GM19438 (cell line): ENCODE results near the gene SCAF4.
"Not testable (repeated sequence)": the region's sequence is repeated elsewhere in the genome, so short reads cannot be mapped to it uniquely, and the experiment has no call there.

Experiments
- ATAC-seq: cut with Tn5 transposase; IDR thresholded peaks from one replicate; pipeline ENCODE4 v1.9.1; 2021; ENCODE audit warnings: low read depth; ENCODE audit not compliant: unreplicated experiment

Gene SCAF4

GRCh38 chr21:31654821-31655580, 76.9 kb downstream of the SCAF4 start:
- not testable (repeated sequence) for ATAC-seq

GRCh38 chr21:31654340-31654739, 77.6 kb downstream of the SCAF4 start:
- ATAC-seq: no peak

GRCh38 chr21:31651491-31651890, 80.4 kb downstream of the SCAF4 start:
- not testable (repeated sequence) for ATAC-seq

GRCh38 chr21:31650930-31651329, 81.0 kb downstream of the SCAF4 start:
- no peak for ATAC-seq

- no peak for ATAC-seq
Measured at GRCh38 chr21:31647650-31648049, 84.3 kb downstream of the SCAF4 start.

GRCh38 chr21:31644643-31645042, 87.3 kb downstream of the SCAF4 start:
- no peak for ATAC-seq

- ATAC-seq: no peak
Measured at GRCh38 chr21:31641416-31641922, 90.4 kb downstream of the SCAF4 start.

- ATAC-seq: no peak
Measured at GRCh38 chr21:31636874-31637273, 95.0 kb downstream of the SCAF4 start.

- ATAC-seq: no peak
Measured at GRCh38 chr21:31634993-31635392, 96.9 kb downstream of the SCAF4 start.

GRCh38 chr21:31631881-31632280, 100.0 kb downstream of the SCAF4 start:
- not testable (repeated sequence) for ATAC-seq

GRCh38 chr21:31629972-31630711, 101.8 kb downstream of the SCAF4 start:
- ATAC-seq: no peak

- ATAC-seq: no peak
Measured at GRCh38 chr21:31624961-31625491, 106.9 kb downstream of the SCAF4 start.

- no peak for ATAC-seq
Measured at GRCh38 chr21:31624181-31624580, 107.7 kb downstream of the SCAF4 start.

- ATAC-seq: no peak
Measured at GRCh38 chr21:31623664-31624063, 108.3 kb downstream of the SCAF4 start.

- ATAC-seq: no peak
Measured at GRCh38 chr21:31622397-31622796, 109.5 kb downstream of the SCAF4 start.
